IMR-90 (cell line): ENCODE data around the gene STAB1. TPM values are rescaled to one million over a fixed set of nuclear protein-coding genes. Genes with fewer than 3 reads are reported as not detected.

ENCODE experiments used
- ATAC-seq: fragments of 200-7000 bp; cut with Tn5 transposase; 2 replicates; pipeline ENCODE4 v1.9.1; 2020; ENCODE audit warnings: low read depth, mild to moderate bottlenecking, moderate library complexity
- BruUV-seq: library from RNA; stranded (reverse); fragments of 400-500 nt; replicated peaks from 2 replicates; lab custom pipeline; 2021; lab: Mats Ljungman, UMichigan
- CTCF ChIA-PET: fragments of 300-600 bp; formaldehyde crosslinking; extraction: SDS; loops from one replicate; lab custom pipeline; 2021; ENCODE audit warnings: antibody characterized with exemption; lab: Yijun Ruan, JAX
- POLR2A ChIA-PET: fragments of 300-600 bp; sonication (Branson Sonifier 250); formaldehyde crosslinking; loops from one replicate; lab custom pipeline; 2022; ENCODE audit warnings: antibody characterized with exemption; ENCODE audit not compliant: unreplicated experiment; lab: Charles Lee
- DNase-seq: peaks from one replicate; pipeline ENCODE4 v3.0.0; 2013
- H2AFZ ChIP-seq: replicated peaks from 2 replicates; pipeline ENCODE3; 2013; ENCODE audit warnings: low read length, mild to moderate bottlenecking; ENCODE audit not compliant: poor library complexity
- H2AK5ac ChIP-seq: 2 replicates; pipeline ENCODE4 v1.6.1; 2013; ENCODE audit warnings: low read depth, low read length, inconsistent platforms
- H2AK9ac ChIP-seq: replicated peaks from 2 replicates; pipeline ENCODE3; 2013; ENCODE audit warnings: mild to moderate bottlenecking, low read depth, low read length, moderate library complexity; ENCODE audit not compliant: poor library complexity
- H2BK120ac ChIP-seq: 2 replicates; pipeline ENCODE4 v1.6.1; 2013; ENCODE audit warnings: low read depth, low read length, inconsistent platforms
- H2BK15ac ChIP-seq: 3 replicates; pipeline ENCODE4 v1.6.1; 2013; ENCODE audit warnings: low read depth, low read length, inconsistent platforms
- H2BK20ac ChIP-seq: 2 replicates; pipeline ENCODE4 v1.6.1; 2013; ENCODE audit warnings: low read depth, mild to moderate bottlenecking, inconsistent platforms, low read length, moderate library complexity
- H2BK5ac ChIP-seq: 2 replicates; pipeline ENCODE4 v1.6.1; 2013; ENCODE audit warnings: mild to moderate bottlenecking, low read depth, low read length, inconsistent platforms; ENCODE audit not compliant: poor library complexity, severe bottlenecking
- H3K14ac ChIP-seq: replicated peaks from 2 replicates; pipeline ENCODE4 v1.6.1; 2013; ENCODE audit warnings: low read depth, low read length, inconsistent platforms
- H3K18ac ChIP-seq: 2 replicates; pipeline ENCODE4 v1.6.1; 2013; ENCODE audit warnings: low read depth, low read length, control low read depth
- H3K23ac ChIP-seq: 2 replicates; pipeline ENCODE4 v1.6.1; 2013; ENCODE audit warnings: low read depth, low read length, inconsistent platforms
- H3K27ac ChIP-seq: 2 replicates; pipeline ENCODE4 v1.5.1; 2013; ENCODE audit warnings: mild to moderate bottlenecking, control low read depth, low read length; ENCODE audit not compliant: insufficient read depth
- H3K27me3 ChIP-seq: 2 replicates; pipeline ENCODE4 v1.6.1; 2013; ENCODE audit warnings: low read length; ENCODE audit not compliant: control insufficient read depth, insufficient read depth
- H3K36me3 ChIP-seq: 2 replicates; pipeline ENCODE4 v1.6.1; 2013; ENCODE audit warnings: low read length, mixed read lengths; ENCODE audit not compliant: control insufficient read depth, insufficient read depth
- H3K4ac ChIP-seq: 2 replicates; pipeline ENCODE4 v1.6.1; 2013; ENCODE audit warnings: low read depth, low read length, inconsistent platforms
- H3K4me1 ChIP-seq: 2 replicates; pipeline ENCODE4 v1.6.1; 2013; ENCODE audit warnings: low read length, mixed read lengths; ENCODE audit not compliant: control insufficient read depth, insufficient read depth
- H3K4me2 ChIP-seq: 2 replicates; pipeline ENCODE4 v1.6.1; 2013; ENCODE audit warnings: low read depth, mild to moderate bottlenecking, control low read depth, low read length, moderate library complexity
- H3K4me3 ChIP-seq: 2 replicates; pipeline ENCODE4 v1.5.1; 2013; ENCODE audit warnings: low read depth, mild to moderate bottlenecking, control low read depth, low read length, moderate library complexity; ENCODE audit not compliant: insufficient read depth
- H3K56ac ChIP-seq: 2 replicates; pipeline ENCODE4 v1.6.1; 2013; ENCODE audit warnings: low read length, inconsistent platforms; ENCODE audit not compliant: insufficient read depth; ENCODE audit errors: extremely low read depth
- H3K79me1 ChIP-seq, 2 experiments: 2 replicates each; pipeline ENCODE4 v1.6.1; 2013; ENCODE audit warnings: low read length in 2 of 2, inconsistent platforms in 1 of 2, low read depth in 1 of 2
- H3K9ac ChIP-seq: 2 replicates; pipeline ENCODE4 v1.6.1; 2013; ENCODE audit warnings: low read depth, low read length, control low read depth
- H3K9me1 ChIP-seq: 2 replicates; pipeline ENCODE4 v1.6.1; 2013; ENCODE audit warnings: low read length, inconsistent platforms; ENCODE audit not compliant: insufficient read depth
- H3K9me3 ChIP-seq: 2 replicates; pipeline ENCODE4 v1.6.1; 2013; ENCODE audit warnings: low read length; ENCODE audit not compliant: control insufficient read depth, insufficient read depth
- H4K20me1 ChIP-seq: 2 replicates; pipeline ENCODE4 v1.6.1; 2013; ENCODE audit warnings: low read length, inconsistent platforms; ENCODE audit not compliant: insufficient read depth
- H4K5ac ChIP-seq: 2 replicates; pipeline ENCODE4 v1.6.1; 2013; ENCODE audit warnings: mild to moderate bottlenecking, low read depth, low read length, control low read depth
- H4K8ac ChIP-seq, 2 experiments: 2 replicates each; pipeline ENCODE4 v1.6.1; 2013; ENCODE audit warnings: low read depth in 2 of 2, low read length in 2 of 2, control low read depth in 1 of 2, inconsistent platforms in 1 of 2
- H4K91ac ChIP-seq: 2 replicates; pipeline ENCODE4 v1.6.1; 2013; ENCODE audit warnings: low read depth, low read length, inconsistent platforms; ENCODE audit not compliant: insufficient read depth
- ELK1 ChIP-seq: fragments of 150-350 bp; IDR thresholded peaks from 2 replicates; pipeline ENCODE4 v1.6.1; 2016; ENCODE audit warnings: low read depth, mild to moderate bottlenecking, low read length, moderate library complexity, borderline replicate concordance
- MAFK ChIP-seq: IDR thresholded peaks from 2 replicates; pipeline ENCODE4 v1.6.1; 2012; ENCODE audit warnings: low read depth, low read length, improper control_type of control experiment
- MAZ ChIP-seq: IDR thresholded peaks from 2 replicates; pipeline ENCODE4 v1.6.1; 2012; ENCODE audit warnings: low read depth, mild to moderate bottlenecking, low read length, improper control_type of control experiment, moderate library complexity, borderline replicate concordance
- MXI1 ChIP-seq: IDR thresholded peaks from 2 replicates; pipeline ENCODE4 v1.6.1; 2012; ENCODE audit warnings: low read depth, mild to moderate bottlenecking, low read length, moderate library complexity, borderline replicate concordance
- NFE2L2 ChIP-seq: fragments of 150-350 bp; IDR thresholded peaks from 2 replicates; pipeline ENCODE4 v1.6.1; 2016; ENCODE audit warnings: low read depth, mild to moderate bottlenecking, low read length
- RAD21 ChIP-seq: IDR thresholded peaks from 2 replicates; pipeline ENCODE4 v1.6.1; 2012; ENCODE audit warnings: low read length, improper control_type of control experiment
- RFX5 ChIP-seq: IDR thresholded peaks from 2 replicates; pipeline ENCODE4 v1.8.0; 2012; ENCODE audit warnings: low read depth, mild to moderate bottlenecking, low read length, moderate library complexity
- WGBS, 2 experiments: methylation state at CpG; one replicate each; pipeline versions ENCODE4 v1.1.5 to v1.1.7; 2013; ENCODE audit warnings: missing lambda C conversion rate in 2 of 2; ENCODE audit not compliant: insufficient read length in 1 of 2; ENCODE audit errors: extremely low coverage in 2 of 2; 5-methylcytosine and 5-hydroxymethylcytosine counted together
- dilution Hi-C: fragments of 300-500 bp; cut with HindIII; formaldehyde crosslinking; loops from one replicate; pipeline ENCODE4 v1.14.3; 2018; ENCODE audit warnings: low sequenced_read_pairs; ENCODE audit not compliant: unreplicated experiment
- in situ Hi-C: fragments of 300-500 bp; cut with MboI; formaldehyde crosslinking; loops from 3 replicates; pipeline ENCODE4 v1.14.3; 2019; ENCODE audit warnings: low sequenced_read_pairs, inconsistent platforms, mixed read lengths
- intact Hi-C: fragments of 100-400 bp; cut with micrococcal nuclease; formaldehyde crosslinking; loops from 2 replicates; pipeline ENCODE4 v1.10.0; 2022
- polyA plus RNA-seq, 3 experiments: library from polyadenylated mRNA; depleted of rRNA; stranded (reverse); fragments of >200 nt; gene quantifications; 2 replicates each; pipeline ENCODE4 v1.2.3, GENCODE V29; 2012; ENCODE audit warnings: low replicate concordance in 1 of 3
- total RNA-seq: library from RNA; depleted of rRNA; stranded (reverse); fragments of >200 nt; gene quantifications from 2 replicates; pipeline ENCODE4 v1.2.3, GENCODE V29; 2012

STAB1 gene
- total and polyA plus RNA-seq, 2 of the 4 experiments (the other 2 are of a cell fraction): not detected

- TF ChIP-seq RAD21: no peak
These were observed 25.8 kb downstream of the STAB1 start (continued) for GRCh38 chr3:52520716-52521487.

GRCh38 chr3:52521488-52521824 lies 26.3 kb downstream of the STAB1 start:
- Histone ChIP-seq H3K14ac (no peak overlapping the region), H3K36me3 (peaks cover 31% of the 10 kb centered on the region), H3K27ac (no peak overlapping the region), H2BK15ac (no peak overlapping the region), H4K91ac (no peak overlapping the region), H3K23ac (no peak overlapping the region), H3K79me1 (peaks cover 0 to 11% of the 10 kb centered on the region in 2 experiments; a peak in 2 of 4 replicates), H3K9me3 (no peaks in the 10 kb centered on the region), H3K4me3 (no peak overlapping the region), H4K8ac (no peak overlapping the region), H2BK20ac (no peak overlapping the region), H2AK5ac (no peak overlapping the region), H2AFZ (no peak overlapping the region), H3K4me1 (peaks cover 1% of the 10 kb centered on the region; the same call in 1 of the 2 replicates), H2BK5ac (no peak overlapping the region), H2BK120ac (no peak overlapping the region), H3K4me2 (no peak overlapping the region), H3K27me3 (peaks cover 2% of the 10 kb centered on the region; the same call in 1 of the 2 replicates), H3K56ac (no peak overlapping the region), H3K9ac (no peak overlapping the region), H2AK9ac (no peak overlapping the region), H4K20me1 (peaks cover 4% of the 10 kb centered on the region; the same call in 1 of the 2 replicates), H3K9me1 (peaks cover 11% of the 10 kb centered on the region; the same call in 1 of the 2 replicates), H3K18ac (no peak overlapping the region), H4K5ac (no peak overlapping the region), H3K4ac (no peak overlapping the region)
- WGBS, 2 experiments: 85% methylated on average over 2 of the region's 8 CpGs; no CpG with 5 or more reads in 1 of the 2 experiments
- CTCF ChIA-PET: no interaction called here
- DNase-seq: no peak
- BruUV-seq: no TSS peak
- POLR2A ChIA-PET: no interaction called here
- TF ChIP-seq RAD21 (no peak), MAZ (no peak), ELK1 (no peak), RFX5 (no peak), MAFK (no peak), MXI1 (no peak), NFE2L2 (no peak)
- dilution Hi-C loops: no loop called here
- in situ Hi-C loops: no loop called here
- intact Hi-C loops: no loop called here
- no peak for ATAC-seq
